ENCODE measurements around the gene POMT1. TPM values are rescaled to one million over a fixed set of nuclear protein-coding genes. Genes with fewer than 3 reads are reported as not detected.
A peak's percentile ranks its signal among the peaks of the same experiment; 100 is the strongest.

POMT1 gene
- total RNA-seq, 1 donor from 2014 or later, result 61.0 TPM

GRCh38 chr9:131534721-131535237 lies 32.1 kb downstream of the POMT1 start:
- Mint-ChIP-seq H3K27me3 (no peaks in the 10 kb centered on the region), H3K27ac (peak overlapping the region; percentile 85)
- TF ChIP-seq, protein P1, sequence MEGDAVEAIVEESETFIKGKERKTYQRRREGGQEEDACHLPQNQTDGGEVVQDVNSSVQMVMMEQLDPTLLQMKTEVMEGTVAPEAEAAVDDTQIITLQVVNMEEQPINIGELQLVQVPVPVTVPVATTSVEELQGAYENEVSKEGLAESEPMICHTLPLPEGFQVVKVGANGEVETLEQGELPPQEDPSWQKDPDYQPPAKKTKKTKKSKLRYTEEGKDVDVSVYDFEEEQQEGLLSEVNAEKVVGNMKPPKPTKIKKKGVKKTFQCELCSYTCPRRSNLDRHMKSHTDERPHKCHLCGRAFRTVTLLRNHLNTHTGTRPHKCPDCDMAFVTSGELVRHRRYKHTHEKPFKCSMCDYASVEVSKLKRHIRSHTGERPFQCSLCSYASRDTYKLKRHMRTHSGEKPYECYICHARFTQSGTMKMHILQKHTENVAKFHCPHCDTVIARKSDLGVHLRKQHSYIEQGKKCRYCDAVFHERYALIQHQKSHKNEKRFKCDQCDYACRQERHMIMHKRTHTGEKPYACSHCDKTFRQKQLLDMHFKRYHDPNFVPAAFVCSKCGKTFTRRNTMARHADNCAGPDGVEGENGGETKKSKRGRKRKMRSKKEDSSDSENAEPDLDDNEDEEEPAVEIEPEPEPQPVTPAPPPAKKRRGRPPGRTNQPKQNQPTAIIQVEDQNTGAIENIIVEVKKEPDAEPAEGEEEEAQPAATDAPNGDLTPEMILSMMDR (IDR thresholded peaks at IDR 0.05; ENCODE audit: unreplicated experiment), result no peak

DNA sequence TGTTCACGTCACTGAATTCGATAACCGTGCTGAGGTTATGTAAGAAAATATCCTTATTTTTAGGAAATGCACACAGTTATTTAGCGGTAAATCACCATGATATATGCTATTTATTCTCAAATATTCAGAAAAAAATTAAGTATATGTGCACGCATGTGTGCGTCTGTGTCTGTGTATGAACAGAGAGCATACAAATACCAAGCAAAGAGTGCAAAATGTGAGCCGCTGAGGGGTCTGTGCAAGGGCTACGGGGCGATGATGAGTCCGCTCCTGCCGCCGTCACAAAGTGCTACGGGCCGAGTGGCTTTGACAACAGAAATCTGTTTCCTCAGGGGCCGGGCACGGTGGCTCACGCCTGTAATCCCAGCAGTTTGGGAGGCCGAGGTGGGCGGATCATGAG lies 35.2 kb downstream of the POMT1 start:
- Mint-ChIP-seq H3K4me3 (ENCODE audit: low read depth) (no peak overlapping the region), H3K36me3 (ENCODE audit: insufficient read depth) (no peaks in the 10 kb centered on the region), H3K4me1 (ENCODE audit: low read depth) (peaks cover 8% of the 10 kb centered on the region), H3K9me3 (ENCODE audit: low read depth) (peaks cover 7% of the 10 kb centered on the region), H3K27ac (no peak overlapping the region), H3K27me3 (no peaks in the 10 kb centered on the region)
- DNase-seq (ENCODE audit: low spot score, unreplicated experiment), result no peak
- TF ChIP-seq, protein P1 (IDR thresholded peaks at IDR 0.05; ENCODE audit: unreplicated experiment), result no peak

More at GRCh38 chr9:131534721-131535237, 32.1 kb downstream of the POMT1 start:
- no peaks in the 10 kb centered on the region for H3K9me3 Mint-ChIP-seq (ENCODE audit: low read depth)
- peak overlapping the region; percentile 29 for H3K4me3 Mint-ChIP-seq (ENCODE audit: low read depth)
- no peak for DNase-seq (ENCODE audit: low spot score, unreplicated experiment)
- H3K4me1 Mint-ChIP-seq (ENCODE audit: low read depth), result peaks cover 17% of the 10 kb centered on the region
- H3K36me3 Mint-ChIP-seq (ENCODE audit: insufficient read depth), result no peaks in the 10 kb centered on the region

DNA sequence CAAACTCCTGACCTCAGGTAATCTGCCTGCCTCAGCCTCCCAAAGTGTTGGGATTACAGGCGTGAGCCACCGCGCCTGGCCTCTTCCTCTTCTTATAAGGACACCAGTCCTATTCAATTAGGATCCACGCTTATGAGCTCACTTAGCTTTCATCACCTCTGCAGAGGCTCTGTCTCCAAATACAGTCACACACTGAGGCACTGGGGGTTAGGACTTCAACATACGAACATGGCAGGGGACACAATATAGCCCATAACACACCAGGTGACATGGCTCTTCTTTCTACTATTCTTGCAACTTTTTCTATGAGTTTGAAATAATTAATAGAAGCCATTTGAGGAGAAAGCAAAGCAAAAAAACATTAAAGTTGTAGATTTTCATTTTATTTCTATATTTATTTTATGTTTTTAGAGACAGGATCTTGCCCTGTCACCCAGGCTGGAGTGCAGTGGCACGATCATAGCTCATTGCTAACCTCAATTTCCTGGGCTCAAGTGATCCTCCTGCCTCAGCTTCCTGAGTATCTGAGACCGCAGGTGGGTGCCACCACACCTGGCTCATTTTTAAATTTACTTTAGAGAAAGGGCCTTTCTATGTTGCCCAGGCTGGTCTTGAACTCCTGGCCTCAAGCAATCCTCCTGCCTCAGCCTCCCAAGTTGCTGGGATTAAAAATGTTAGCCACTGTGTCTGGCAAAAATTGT lies 36.7 kb downstream of the POMT1 start:
- Mint-ChIP-seq H3K27ac (no peak overlapping the region), H3K36me3 (ENCODE audit: insufficient read depth) (peaks cover 4% of the 10 kb centered on the region), H3K27me3 (no peaks in the 10 kb centered on the region), H3K9me3 (ENCODE audit: low read depth) (peaks cover 14% of the 10 kb centered on the region), H3K4me1 (ENCODE audit: low read depth) (peaks cover 6% of the 10 kb centered on the region), H3K4me3 (ENCODE audit: low read depth) (no peak overlapping the region)
- no peak for DNase-seq (ENCODE audit: low spot score, unreplicated experiment)
- TF ChIP-seq, protein P1 (IDR thresholded peaks at IDR 0.05; ENCODE audit: unreplicated experiment), result no peak

- H3K27ac Mint-ChIP-seq, result no peak overlapping the region
- DNase-seq (ENCODE audit: low spot score, unreplicated experiment), result no peak
Measured at GRCh38 chr9:131543141-131543540, 40.4 kb downstream of the POMT1 start.

DNA sequence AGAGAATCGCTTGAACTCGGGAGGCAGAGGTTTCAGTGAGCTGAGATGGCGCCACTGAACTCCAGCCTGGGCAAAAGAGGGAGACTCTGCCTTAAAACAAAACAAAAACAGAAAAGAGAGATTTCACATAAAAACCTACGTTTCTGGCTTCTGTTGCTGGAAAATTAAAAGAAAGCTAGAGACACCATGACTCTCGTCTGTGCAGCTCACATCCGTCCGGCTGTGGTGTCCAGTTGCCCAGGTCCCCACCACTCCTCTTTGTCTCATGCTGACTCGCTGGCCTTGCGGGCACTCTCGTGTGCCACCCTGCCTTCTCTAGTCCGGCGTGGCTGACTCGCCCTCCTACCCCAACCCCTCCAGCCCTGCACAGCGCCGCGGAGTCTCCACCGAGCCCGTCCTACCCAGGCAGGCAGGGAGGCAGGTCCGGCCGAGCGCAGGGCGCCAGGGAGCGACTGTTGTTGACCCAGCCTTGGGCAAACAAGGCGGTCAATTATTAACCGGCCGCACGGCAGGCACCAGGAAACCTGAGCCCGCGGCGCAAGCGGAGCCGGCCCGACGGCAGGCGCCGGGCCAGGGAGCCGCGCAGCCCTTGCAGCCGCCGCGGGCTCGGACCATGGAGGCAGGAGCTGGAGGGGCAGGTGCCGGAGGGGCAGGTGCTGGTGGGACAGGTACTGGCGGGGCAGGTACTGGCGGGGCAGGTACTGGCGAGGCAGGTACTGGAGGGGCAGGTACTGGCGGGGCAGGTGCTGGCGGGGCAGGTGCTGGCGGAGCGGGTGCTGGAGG lies 42.5 kb downstream of the POMT1 start, which contains the start of gene PRRT1B:
Gene PRRT1B, plus strand, starts transcription at position 521 of the 783 bp plus-strand sequence. Its CDS starts 93 bp downstream, at position 614.
- Mint-ChIP-seq H3K4me1 (ENCODE audit: low read depth) (peaks cover 8% of the 10 kb centered on the region), H3K9me3 (ENCODE audit: low read depth) (peaks cover 21% of the 10 kb centered on the region), H3K27me3 (peaks cover 30% of the 10 kb centered on the region), H3K4me3 (ENCODE audit: low read depth) (peak within 1 kb of the TSS; percentile 61), H3K36me3 (ENCODE audit: insufficient read depth) (peaks cover 18% of the 10 kb centered on the region), H3K27ac (peak within 1 kb of the TSS; percentile 94)
- peak; percentile 65 for DNase-seq (ENCODE audit: low spot score, unreplicated experiment)
- TF ChIP-seq, protein P1 (IDR thresholded peaks at IDR 0.05; ENCODE audit: unreplicated experiment), result no peak

More at GRCh38 chr9:131543141-131543540, 40.4 kb downstream of the POMT1 start:
- Mint-ChIP-seq H3K4me1 (ENCODE audit: low read depth) (peaks cover 8% of the 10 kb centered on the region), H3K9me3 (ENCODE audit: low read depth) (peaks cover 14% of the 10 kb centered on the region), H3K27me3 (peaks cover 11% of the 10 kb centered on the region), H3K36me3 (ENCODE audit: insufficient read depth) (peaks cover 11% of the 10 kb centered on the region), H3K4me3 (ENCODE audit: low read depth) (no peak overlapping the region)
- TF ChIP-seq, protein P1 (IDR thresholded peaks at IDR 0.05; ENCODE audit: unreplicated experiment), result no peak
